GM23338 (cell line): ENCODE results near the gene CDC34. TPM values are rescaled to one million over a fixed set of nuclear protein-coding genes. Genes with fewer than 3 reads are reported as not detected.
A peak's percentile ranks its signal among the peaks of the same experiment; 100 is the strongest.

ENCODE experiments used
- ATAC-seq: fragments of 200-7000 bp; cut with Tn5 transposase; 3 replicates; pipeline ENCODE4 v1.9.1; 2020
- DNase-seq: peaks from one replicate; pipeline ENCODE4 v3.0.0-alpha.2; 2015; ENCODE audit warnings: low spot score
- H2AFZ ChIP-seq: fragments of 200-600 bp; sonication (generic); 2 replicates; pipeline ENCODE4 v1.8.0; 2016; ENCODE audit warnings: antibody characterized with exemption, mild to moderate bottlenecking, moderate library complexity
- H3F3A ChIP-seq: fragments of 200-600 bp; sonication (generic); replicated peaks from 2 replicates; pipeline ENCODE4 v1.8.0; 2017; ENCODE audit warnings: antibody characterized with exemption, mixed run types, low read depth
- H3K27ac ChIP-seq: fragments of 200-600 bp; sonication (generic); 2 replicates; pipeline ENCODE4 v1.6.1; 2016; ENCODE audit warnings: low read depth
- H3K27me3 ChIP-seq: fragments of 200-600 bp; sonication (generic); 2 replicates; pipeline ENCODE4 v1.8.0; 2016; ENCODE audit warnings: mild to moderate bottlenecking, mixed run types, moderate library complexity; ENCODE audit not compliant: insufficient read depth
- H3K36me3 ChIP-seq: fragments of 200-600 bp; sonication (generic); 2 replicates; pipeline ENCODE4 v1.8.0; 2016; ENCODE audit warnings: mild to moderate bottlenecking; ENCODE audit not compliant: insufficient read depth
- H3K4me1 ChIP-seq: fragments of 200-600 bp; sonication (generic); 2 replicates; pipeline ENCODE4 v1.8.0; 2016; ENCODE audit warnings: mild to moderate bottlenecking, moderate library complexity; ENCODE audit not compliant: insufficient read depth
- H3K4me2 ChIP-seq: fragments of 200-600 bp; sonication (generic); 2 replicates; pipeline ENCODE4 v1.7.1; 2017; ENCODE audit warnings: mixed run types
- H3K4me3 ChIP-seq: fragments of 200-600 bp; sonication (generic); 2 replicates; pipeline ENCODE4 v1.6.1; 2016; ENCODE audit warnings: mixed run types
- H3K79me2 ChIP-seq: fragments of 200-600 bp; sonication (generic); replicated peaks from 2 replicates; pipeline ENCODE4 v1.8.0; 2017; ENCODE audit warnings: mild to moderate bottlenecking; ENCODE audit not compliant: insufficient read depth
- H3K9me2 ChIP-seq: fragments of 200-600 bp; sonication (generic); 2 replicates; pipeline ENCODE4 v1.8.0; 2017; ENCODE audit not compliant: insufficient read depth
- H4K20me1 ChIP-seq: fragments of 200-600 bp; sonication (generic); replicated peaks from 2 replicates; pipeline ENCODE4 v1.8.0; 2017; ENCODE audit warnings: mild to moderate bottlenecking; ENCODE audit not compliant: insufficient read depth
- H3K27ac Mint-ChIP-seq: 2 replicates; pipeline ENCODE4 v1.8.0; 2020; ENCODE audit warnings: inconsistent platforms, mild to moderate bottlenecking, moderate library complexity, mixed read lengths
- H3K27me3 Mint-ChIP-seq: 3 replicates; pipeline ENCODE4 v1.8.0; 2022; ENCODE audit warnings: low read depth, mild to moderate bottlenecking, moderate library complexity, mixed read lengths, inconsistent platforms; ENCODE audit not compliant: insufficient read depth, poor library complexity
- H3K36me3 Mint-ChIP-seq: 3 replicates; pipeline ENCODE4 v1.8.0; 2021; ENCODE audit warnings: low read depth, mild to moderate bottlenecking, inconsistent platforms, moderate library complexity, mixed read lengths
- H3K4me1 Mint-ChIP-seq: 3 replicates; pipeline ENCODE4 v1.8.0; 2020; ENCODE audit warnings: mild to moderate bottlenecking, inconsistent platforms, mixed read lengths
- H3K4me3 Mint-ChIP-seq: 3 replicates; pipeline ENCODE4 v1.8.0; 2021; ENCODE audit warnings: moderate library complexity, mild to moderate bottlenecking, inconsistent platforms, mixed read lengths
- H3K9me3 Mint-ChIP-seq: 3 replicates; pipeline ENCODE4 v1.8.0; 2020; ENCODE audit warnings: moderate library complexity, mild to moderate bottlenecking, inconsistent platforms, mixed read lengths
- CREB1 ChIP-seq: fragments of 250-450 bp; sonication (Bioruptor Pico); IDR thresholded peaks from 2 replicates; pipeline ENCODE4 v1.5.0; 2020; ENCODE audit warnings: low read depth, mild to moderate bottlenecking, moderate library complexity
- CTCF ChIP-seq, 2 experiments: fragments of 200-600 bp in 1 of 2; sonication (generic) in 1 of 2; conservative IDR thresholded peaks; 2 replicates each; pipeline versions ENCODE4 v1.5.1 to v1.6.1; 2016 to 2017; ENCODE audit warnings: antibody characterized with exemption in 2 of 2, low read depth in 2 of 2, mild to moderate bottlenecking in 2 of 2, moderate library complexity in 1 of 2
- ETS1 ChIP-seq: IDR thresholded peaks from 2 replicates; pipeline ENCODE4 v1.6.1; 2016; ENCODE audit warnings: antibody characterized with exemption
- EZH2 ChIP-seq: fragments of 200-600 bp; sonication (generic); IDR thresholded peaks from one replicate; pipeline ENCODE4 v1.8.0; 2017; ENCODE audit warnings: antibody characterized with exemption, mild to moderate bottlenecking, low read depth; ENCODE audit not compliant: unreplicated experiment
- EZH2phosphoT487 ChIP-seq: fragments of 200-600 bp; sonication (generic); IDR thresholded peaks from one replicate; pipeline ENCODE4 v1.8.1; 2018; ENCODE audit warnings: antibody characterized with exemption; ENCODE audit not compliant: unreplicated experiment
- NANOG ChIP-seq: IDR thresholded peaks from 2 replicates; pipeline ENCODE4 v1.6.1; 2016; ENCODE audit warnings: antibody characterized with exemption, borderline replicate concordance
- REST ChIP-seq: IDR thresholded peaks from one replicate; pipeline ENCODE4 v1.6.1; 2018; ENCODE audit warnings: antibody characterized with exemption; ENCODE audit not compliant: unreplicated experiment
- ZNF114 ChIP-seq: fragments of 250-450 bp; sonication (Bioruptor Pico); IDR thresholded peaks from 2 replicates; pipeline ENCODE4 v1.5.0; 2020; ENCODE audit warnings: mild to moderate bottlenecking, moderate library complexity
- ZNF331 ChIP-seq: fragments of 250-450 bp; sonication (Bioruptor Pico); IDR thresholded peaks from 2 replicates; pipeline ENCODE4 v1.5.0; 2020; ENCODE audit warnings: low read depth, mild to moderate bottlenecking, moderate library complexity
- polyA plus RNA-seq: library from polyadenylated mRNA; unstranded; fragments of >200 nt; fragmentation: Nextera tagmentation; extraction: Ambion mirVana; gene quantifications from 2 replicates; pipeline ENCODE4 v1.2.1, GENCODE V29; 2016
- total RNA-seq: library from RNA; depleted of rRNA; stranded (reverse); fragments of >200 nt; shearing (Covaris generic); gene quantifications from 2 replicates; pipeline ENCODE4 v1.2.3, GENCODE V29; 2014

Gene CDC34
- total and polyA plus RNA-seq, 2 experiments from 2014 or later, result 114 to 148 TPM

GRCh38 chr19:524062-524674 is 7.4 kb upstream of the CDC34 start:
- Histone ChIP-seq H3K9me2 (no peaks in the 10 kb centered on the region), H3K4me3 (no peak overlapping the region), H4K20me1 (no peaks in the 10 kb centered on the region), H2AFZ (no peak overlapping the region), H3K27me3 (peaks cover 20% of the 10 kb centered on the region), H3K4me1 (no peaks in the 10 kb centered on the region), H3K27ac (no peak overlapping the region), H3K79me2 (no peaks in the 10 kb centered on the region), H3K36me3 (no peaks in the 10 kb centered on the region), H3K4me2 (no peak overlapping the region), H3F3A (0 out of 2 replicates have a peak, but pooled peaks cover 3% of the 10 kb centered on the region)
- TF ChIP-seq CREB1 (CRISPR knock-in tag) (no peak), ETS1 (no peak)
- no peak for ATAC-seq
- Mint-ChIP-seq H3K36me3 (peaks cover 17% of the 10 kb centered on the region; the same call in 2 of the 3 replicates), H3K27me3 (peaks cover 19% of the 10 kb centered on the region), H3K4me3 (no peak overlapping the region), H3K27ac (no peak overlapping the region), H3K9me3 (peaks cover 24% of the 10 kb centered on the region), H3K4me1 (peaks cover 7% of the 10 kb centered on the region)
- no peak for DNase-seq

- ATAC-seq (peak; percentile 26), DNase-seq (no peak)
- peaks cover 12% of the 10 kb centered on the region for H3K27me3 ChIP-seq
- no peaks in the 10 kb centered on the region for H3K9me2 ChIP-seq
- no peak overlapping the region for H3K4me3 Mint-ChIP-seq
- peaks cover 15% of the 10 kb centered on the region; the same call in 2 of the 3 replicates for H3K36me3 Mint-ChIP-seq
- H2AFZ ChIP-seq, result no peak overlapping the region
- H4K20me1 ChIP-seq, result no peaks in the 10 kb centered on the region
- TF ChIP-seq EZH2phosphoT487, result no peak
- no peak for TF ChIP-seq CTCF (conservative IDR thresholded peaks at IDR 0.05; ENCODE audit: low read depth in 2 of 2)
- TF ChIP-seq REST, result no peak
- no peak for TF ChIP-seq EZH2
- no peak for TF ChIP-seq ZNF331
- TF ChIP-seq ZNF114 (CRISPR knock-in tag), result no peak
- no peak for TF ChIP-seq CREB1 (CRISPR knock-in tag)
- TF ChIP-seq NANOG, result no peak
- no peak overlapping the region for H3K4me2 ChIP-seq
- H3F3A ChIP-seq, result peaks cover 3% of the 10 kb centered on the region; the same call in 1 of the 2 replicates
- H3K27me3 Mint-ChIP-seq, result peaks cover 21% of the 10 kb centered on the region
- no peak overlapping the region for H3K27ac ChIP-seq
- peaks cover 24% of the 10 kb centered on the region for H3K9me3 Mint-ChIP-seq
- no peak overlapping the region for H3K27ac Mint-ChIP-seq
- H3K4me1 ChIP-seq, result no peaks in the 10 kb centered on the region
- 0 out of 2 replicates have a peak overlapping the region, but pooled peaks have one; percentile 7 for H3K4me3 ChIP-seq
- no peaks in the 10 kb centered on the region for H3K79me2 ChIP-seq
- peaks cover 7% of the 10 kb centered on the region for H3K4me1 Mint-ChIP-seq
- H3K36me3 ChIP-seq, result no peaks in the 10 kb centered on the region
Measured at GRCh38 chr19:525029-525428, 6.5 kb upstream of the CDC34 start.
